Measurements from ENCODE around the gene TMSB4Y.

Gene TMSB4Y

GRCh38 chrY:13703568-13703968 is at the start of gene TMSB4Y:
TSS of gene TMSB4Y (plus strand) at chrY:13703899.
- no peak for DNase-seq (ENCODE audit: low spot score)

- DNase-seq (ENCODE audit: low spot score) = no peak
Observed at GRCh38 chrY:13664162-13664561, 39.5 kb upstream of the TMSB4Y start.

- DNase-seq (ENCODE audit: low spot score) = no peak
Observed at GRCh38 chrY:13671122-13671521, 32.6 kb upstream of the TMSB4Y start.

GRCh38 chrY:13702276-13702675 is 1.4 kb upstream of the TMSB4Y start:
- DNase-seq (ENCODE audit: low spot score) = no peak

- no peak for DNase-seq (ENCODE audit: low spot score)
Observed at GRCh38 chrY:13704121-13704930, 627 bp downstream of the TMSB4Y start.

- no peak for DNase-seq (ENCODE audit: low spot score)
Observed at GRCh38 chrY:13705197-13705596, 1.5 kb downstream of the TMSB4Y start.

- no peak for DNase-seq (ENCODE audit: low spot score)
Observed at GRCh38 chrY:13708038-13708437, 4.3 kb downstream of the TMSB4Y start.

- no peak for DNase-seq (ENCODE audit: low spot score)
Observed at GRCh38 chrY:13718996-13719395, 15.3 kb downstream of the TMSB4Y start.

- DNase-seq (ENCODE audit: low spot score) = no peak
Observed at GRCh38 chrY:13729517-13729916, 25.8 kb downstream of the TMSB4Y start.

GRCh38 chrY:13738618-13739017 is 34.9 kb downstream of the TMSB4Y start:
- no peak for DNase-seq (ENCODE audit: low spot score)

GRCh38 chrY:13751289-13752071 is 47.8 kb downstream of the TMSB4Y start:
- DNase-seq (ENCODE audit: low spot score) = no peak

GRCh38 chrY:13754661-13755060 is 51.0 kb downstream of the TMSB4Y start:
- DNase-seq (ENCODE audit: low spot score) = no peak
